Measurements from ENCODE around the gene DROSHA. TPM values are rescaled to one million over a fixed set of nuclear protein-coding genes. Genes with fewer than 3 reads are reported as not detected.

DROSHA gene
- total RNA-seq, 1 donor from 2014 or later = 97.3 TPM

DNA sequence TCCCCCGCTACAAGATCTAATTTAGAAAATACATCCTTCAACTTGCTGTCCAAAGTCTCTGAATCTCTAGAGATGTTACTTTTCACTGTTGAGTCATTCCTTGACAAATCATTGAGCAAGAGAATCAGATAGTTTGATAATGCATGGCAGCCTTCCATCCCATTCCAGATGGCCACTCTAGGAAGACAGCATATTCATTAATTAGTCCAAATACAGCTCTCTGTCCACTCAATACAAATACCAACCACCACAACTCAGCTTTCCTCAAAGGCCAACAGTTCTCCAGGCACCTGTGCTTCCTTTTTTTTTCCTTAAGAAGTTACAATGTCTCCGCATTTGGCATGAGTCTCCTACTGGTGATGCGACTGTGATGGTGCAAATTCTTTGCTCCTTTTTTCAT is 72.3 kb downstream of the DROSHA start:
- H3K4me1 Mint-ChIP-seq (ENCODE audit: unreplicated experiment) = no peaks in the 10 kb centered on the region
- H3K27ac Mint-ChIP-seq = no peak overlapping the region
- no peak overlapping the region for H3K4me3 Mint-ChIP-seq
- peaks cover 9% of the 10 kb centered on the region for H3K9me3 Mint-ChIP-seq
- TF ChIP-seq, protein P1, sequence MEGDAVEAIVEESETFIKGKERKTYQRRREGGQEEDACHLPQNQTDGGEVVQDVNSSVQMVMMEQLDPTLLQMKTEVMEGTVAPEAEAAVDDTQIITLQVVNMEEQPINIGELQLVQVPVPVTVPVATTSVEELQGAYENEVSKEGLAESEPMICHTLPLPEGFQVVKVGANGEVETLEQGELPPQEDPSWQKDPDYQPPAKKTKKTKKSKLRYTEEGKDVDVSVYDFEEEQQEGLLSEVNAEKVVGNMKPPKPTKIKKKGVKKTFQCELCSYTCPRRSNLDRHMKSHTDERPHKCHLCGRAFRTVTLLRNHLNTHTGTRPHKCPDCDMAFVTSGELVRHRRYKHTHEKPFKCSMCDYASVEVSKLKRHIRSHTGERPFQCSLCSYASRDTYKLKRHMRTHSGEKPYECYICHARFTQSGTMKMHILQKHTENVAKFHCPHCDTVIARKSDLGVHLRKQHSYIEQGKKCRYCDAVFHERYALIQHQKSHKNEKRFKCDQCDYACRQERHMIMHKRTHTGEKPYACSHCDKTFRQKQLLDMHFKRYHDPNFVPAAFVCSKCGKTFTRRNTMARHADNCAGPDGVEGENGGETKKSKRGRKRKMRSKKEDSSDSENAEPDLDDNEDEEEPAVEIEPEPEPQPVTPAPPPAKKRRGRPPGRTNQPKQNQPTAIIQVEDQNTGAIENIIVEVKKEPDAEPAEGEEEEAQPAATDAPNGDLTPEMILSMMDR (conservative IDR thresholded peaks at IDR 0.05) = no peak
- no peak for DNase-seq (ENCODE audit: extremely low spot score, unreplicated experiment)
- no peaks in the 10 kb centered on the region for H3K27me3 Mint-ChIP-seq
- peaks cover 63% of the 10 kb centered on the region for H3K36me3 Mint-ChIP-seq

DNA sequence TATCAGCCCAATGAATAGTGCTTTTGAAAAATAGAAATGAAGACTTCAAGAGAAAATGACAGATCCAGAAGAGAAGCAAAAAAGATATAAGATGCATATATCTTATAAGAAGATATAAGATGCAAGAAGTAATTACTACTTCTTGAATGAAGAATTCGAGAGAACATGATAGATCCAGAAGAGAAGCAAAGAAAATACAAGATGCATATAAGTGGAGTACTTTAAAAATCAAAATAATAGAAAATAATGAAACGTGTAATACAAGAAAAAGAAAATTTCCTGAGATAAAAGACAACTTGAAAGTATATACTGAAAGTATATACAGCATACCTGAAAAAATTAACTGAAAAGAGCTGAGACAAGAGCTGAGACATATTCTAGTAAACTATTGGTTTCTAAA is 76.7 kb downstream of the DROSHA start:
- H3K36me3 Mint-ChIP-seq = peaks cover 56% of the 10 kb centered on the region
- no peaks in the 10 kb centered on the region for H3K27me3 Mint-ChIP-seq
- DNase-seq (ENCODE audit: extremely low spot score, unreplicated experiment) = no peak
- H3K27ac Mint-ChIP-seq = no peak overlapping the region
- no peak overlapping the region for H3K4me3 Mint-ChIP-seq
- no peaks in the 10 kb centered on the region for H3K4me1 Mint-ChIP-seq (ENCODE audit: unreplicated experiment)
- H3K9me3 Mint-ChIP-seq = peaks cover 9% of the 10 kb centered on the region
- TF ChIP-seq, protein P1 (conservative IDR thresholded peaks at IDR 0.05) = no peak

DNA sequence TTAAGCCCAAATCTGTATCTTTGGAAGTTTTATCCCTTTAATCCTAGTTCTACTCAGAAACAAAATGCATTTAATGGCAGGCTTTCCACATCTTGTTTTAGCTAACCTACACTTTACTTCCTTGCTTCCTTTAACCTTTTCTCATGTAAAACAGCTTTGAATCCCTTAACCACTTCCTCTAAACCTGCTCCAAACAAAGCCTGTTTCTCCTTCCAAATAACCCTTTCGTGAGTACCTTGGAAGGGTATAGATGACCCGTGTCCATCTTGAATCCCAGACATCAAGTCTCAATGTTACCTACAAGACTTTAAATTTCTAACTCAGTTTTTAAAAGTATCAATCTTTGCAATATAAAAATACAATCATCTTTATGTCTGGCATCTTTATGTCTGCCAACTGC is 78.4 kb downstream of the DROSHA start:
- no peak for DNase-seq (ENCODE audit: extremely low spot score, unreplicated experiment)
- peaks cover 5% of the 10 kb centered on the region for H3K9me3 Mint-ChIP-seq
- TF ChIP-seq, protein P1 (conservative IDR thresholded peaks at IDR 0.05) = no peak
- peaks cover 56% of the 10 kb centered on the region for H3K36me3 Mint-ChIP-seq
- H3K4me3 Mint-ChIP-seq = no peak overlapping the region
- no peak overlapping the region for H3K27ac Mint-ChIP-seq
- H3K27me3 Mint-ChIP-seq = no peaks in the 10 kb centered on the region
- H3K4me1 Mint-ChIP-seq (ENCODE audit: unreplicated experiment) = no peaks in the 10 kb centered on the region

DNA sequence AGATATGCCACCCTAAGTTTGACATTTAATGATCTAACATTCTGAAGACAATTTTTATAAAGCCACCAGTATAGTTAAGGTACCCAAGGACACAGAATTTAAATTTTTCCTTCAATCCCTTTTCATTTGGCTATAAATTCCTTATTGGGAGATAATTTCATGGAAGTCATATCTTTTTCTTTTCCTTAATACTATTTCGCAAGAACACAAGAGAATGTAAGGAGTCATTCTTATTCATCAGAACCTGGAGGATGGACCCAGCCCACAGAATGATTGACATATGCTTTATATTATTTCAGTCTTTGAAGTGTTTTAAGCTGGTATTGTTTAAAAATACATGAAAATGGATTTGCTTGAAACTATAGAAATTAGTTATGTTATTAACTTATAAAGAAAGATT is 79.6 kb downstream of the DROSHA start:
- Mint-ChIP-seq H3K27ac (no peak overlapping the region), H3K27me3 (no peaks in the 10 kb centered on the region), H3K4me3 (no peak overlapping the region), H3K4me1 (ENCODE audit: unreplicated experiment) (no peaks in the 10 kb centered on the region), H3K36me3 (peaks cover 62% of the 10 kb centered on the region), H3K9me3 (peaks cover 14% of the 10 kb centered on the region)
- TF ChIP-seq, protein P1 (conservative IDR thresholded peaks at IDR 0.05) = no peak
- no peak for DNase-seq (ENCODE audit: extremely low spot score, unreplicated experiment)

DNA sequence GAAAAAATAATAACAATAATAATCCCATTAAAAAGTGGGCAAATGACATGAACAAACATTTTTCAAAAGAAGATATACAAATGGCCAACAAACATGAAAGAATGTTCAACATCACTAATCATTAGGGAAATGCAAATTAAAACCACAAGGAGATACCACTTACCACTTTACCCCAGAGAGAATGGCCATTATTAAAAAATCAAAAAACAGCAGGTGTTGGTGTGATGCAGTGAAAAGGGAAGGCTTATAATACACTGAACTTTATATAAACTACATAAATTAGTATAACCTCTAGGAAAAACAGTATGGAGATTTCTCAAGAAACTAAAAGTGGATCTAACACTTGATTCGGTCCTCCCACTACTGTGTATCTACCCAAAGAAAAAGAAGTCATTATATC is 81.9 kb downstream of the DROSHA start:
- Mint-ChIP-seq H3K4me3 (no peak overlapping the region), H3K27me3 (no peaks in the 10 kb centered on the region), H3K4me1 (ENCODE audit: unreplicated experiment) (peaks cover 2% of the 10 kb centered on the region), H3K36me3 (peaks cover 57% of the 10 kb centered on the region), H3K27ac (no peak overlapping the region), H3K9me3 (peaks cover 9% of the 10 kb centered on the region)
- TF ChIP-seq, protein P1 (conservative IDR thresholded peaks at IDR 0.05) = no peak
- DNase-seq (ENCODE audit: extremely low spot score, unreplicated experiment) = no peak

DNA sequence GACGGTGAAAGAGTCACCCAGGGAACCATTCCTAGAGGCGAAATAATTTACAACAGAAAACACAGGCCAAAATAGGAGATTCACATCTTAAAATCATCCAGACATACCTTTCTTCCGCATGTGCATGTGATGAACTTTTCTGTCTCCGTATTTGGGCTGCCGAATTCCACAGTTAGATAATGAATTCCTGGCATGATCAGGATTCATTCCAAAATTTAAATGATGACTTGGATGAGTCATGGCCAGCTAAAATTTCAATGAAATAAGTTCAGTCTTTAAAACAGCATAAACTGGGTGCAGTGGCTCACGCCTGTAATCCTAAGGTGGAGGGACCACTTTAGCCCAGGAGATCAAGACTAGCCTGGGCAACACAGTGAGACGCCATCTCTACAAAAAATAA is 82.7 kb downstream of the DROSHA start:
- H3K27ac Mint-ChIP-seq = no peak overlapping the region
- TF ChIP-seq, protein P1 (conservative IDR thresholded peaks at IDR 0.05) = no peak
- peaks cover 6% of the 10 kb centered on the region for H3K4me1 Mint-ChIP-seq (ENCODE audit: unreplicated experiment)
- no peak for DNase-seq (ENCODE audit: extremely low spot score, unreplicated experiment)
- H3K27me3 Mint-ChIP-seq = no peaks in the 10 kb centered on the region
- peaks cover 59% of the 10 kb centered on the region for H3K36me3 Mint-ChIP-seq
- no peak overlapping the region for H3K4me3 Mint-ChIP-seq
- H3K9me3 Mint-ChIP-seq = peaks cover 9% of the 10 kb centered on the region
